HG03469 (cell line): Measurements from ENCODE around the gene SPACA1.

Experiments used
- ATAC-seq: cut with Tn5 transposase; IDR thresholded peaks from one replicate; pipeline ENCODE4 v1.9.1; 2021; ENCODE audit warnings: mild to moderate bottlenecking, moderate library complexity, moderate number of reproducible peaks; ENCODE audit not compliant: unreplicated experiment

The SPACA1 gene

GRCh38 chr6:88089708-88090107 lies 42.1 kb downstream of the SPACA1 start:
- no peak for ATAC-seq

DNA sequence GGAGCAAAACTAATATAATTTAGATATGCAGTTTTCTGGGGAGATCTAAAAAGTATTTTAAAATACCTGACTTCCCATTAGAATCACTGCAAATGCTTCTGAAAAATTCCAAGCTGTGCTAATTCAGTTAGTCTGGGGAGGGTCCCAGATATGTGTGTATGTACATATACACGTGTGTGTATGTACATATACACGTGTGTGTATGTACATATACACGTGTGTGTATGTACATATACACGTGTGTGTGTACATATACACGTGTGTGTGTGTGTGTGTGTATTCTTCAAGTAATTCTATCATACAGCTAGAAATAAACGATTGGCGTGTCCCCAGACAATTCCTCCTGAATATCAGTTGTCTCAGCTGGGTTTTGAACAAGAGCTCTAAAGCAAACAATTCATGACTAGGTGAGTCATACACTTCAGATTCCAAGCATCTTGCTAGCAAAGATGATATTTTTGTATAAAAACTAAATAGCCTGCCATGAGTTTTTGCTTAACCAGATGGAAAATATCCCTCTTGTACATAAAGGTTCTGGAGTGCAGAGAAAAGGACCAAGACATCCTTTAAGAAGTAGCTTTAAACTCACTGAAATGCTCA lies 58.2 kb downstream of the SPACA1 start:
- ATAC-seq: no peak

- no peak for ATAC-seq
These were observed 59.6 kb downstream of the SPACA1 start for GRCh38 chr6:88107241-88107640.

- ATAC-seq: no peak
These were observed 64.3 kb downstream of the SPACA1 start for GRCh38 chr6:88111991-88112390.

GRCh38 chr6:88114838-88115237 lies 67.2 kb downstream of the SPACA1 start:
- no peak for ATAC-seq

GRCh38 chr6:88115307-88115706 lies 67.7 kb downstream of the SPACA1 start:
- ATAC-seq: no peak

DNA sequence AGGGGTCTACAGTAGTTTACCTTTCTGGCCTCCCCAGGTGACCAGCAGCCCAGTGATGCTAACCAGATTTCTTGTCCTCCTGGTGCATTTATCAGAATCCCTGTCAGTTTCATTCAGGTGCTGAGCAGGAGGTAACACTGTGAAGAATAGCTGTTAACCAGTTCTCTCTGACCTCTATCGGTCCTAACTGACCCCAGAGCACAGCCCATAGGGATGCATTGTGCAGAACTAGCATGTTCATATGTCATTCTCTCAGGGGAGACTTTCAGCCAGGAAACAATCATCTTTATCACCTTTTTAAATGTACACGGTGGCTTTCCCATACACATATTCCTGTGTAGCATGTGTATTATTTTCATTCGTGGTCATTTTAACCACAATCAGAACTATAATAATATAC lies 68.6 kb downstream of the SPACA1 start:
- no peak for ATAC-seq
